Keratinocyte (primary cell): ENCODE measurements around the gene MDFIC2. TPM values are rescaled to one million over a fixed set of nuclear protein-coding genes. Genes with fewer than 3 reads are reported as not detected.

Experiments used
- DNase-seq: peaks from one replicate; pipeline ENCODE4 v3.0.0-alpha.2; 2011; ENCODE audit warnings: low read depth, missing footprints, low spot score
- FAIRE-seq: peaks from 2 replicates; lab custom pipeline; 2011; peaks lifted over from hg19 to GRCh38; lab: Jason Lieb, UNC
- H2AFZ ChIP-seq: 2 replicates; pipeline ENCODE4 v1.6.0; 2012; ENCODE audit warnings: low read length, control low read depth, inconsistent platforms; ENCODE audit not compliant: control insufficient read depth
- H3K27ac ChIP-seq: 2 replicates; pipeline ENCODE4 v1.5.1; 2011; ENCODE audit warnings: low read length; ENCODE audit not compliant: control insufficient read depth, insufficient read depth
- H3K27me3 ChIP-seq: 3 replicates; pipeline ENCODE4 v1.6.0; 2011; ENCODE audit warnings: low read length; ENCODE audit not compliant: control insufficient read depth, insufficient read depth; ENCODE audit errors: extremely low read depth
- H3K36me3 ChIP-seq, 2 experiments: 2 replicates in 1 of 2; 3 replicates in 1 of 2; pipeline ENCODE4 v1.5.1; 2011; ENCODE audit warnings: low read length in 2 of 2, mild to moderate bottlenecking in 1 of 2; ENCODE audit not compliant: control insufficient read depth in 2 of 2, insufficient read depth in 2 of 2; ENCODE audit errors: extremely low read depth in 1 of 2
- H3K4me1 ChIP-seq: 3 replicates; pipeline ENCODE4 v1.5.1; 2011; ENCODE audit warnings: low read length; ENCODE audit not compliant: control insufficient read depth, insufficient read depth; ENCODE audit errors: extremely low read depth
- H3K4me2 ChIP-seq: 3 replicates; pipeline ENCODE4 v1.6.0; 2011; ENCODE audit warnings: low read depth, low read length; ENCODE audit not compliant: control insufficient read depth, insufficient read depth; ENCODE audit errors: extremely low read depth
- H3K4me3 ChIP-seq, 3 experiments: fragments of 200-600 bp in 1 of 3; sonication (generic) in 1 of 3; 2 replicates in 2 of 3; 3 replicates in 1 of 3; pipeline ENCODE4 v1.5.1; 2011 to 2016; ENCODE audit warnings: low read length in 3 of 3, mild to moderate bottlenecking in 3 of 3, control low read depth in 2 of 3, inconsistent platforms in 1 of 3, low read depth in 1 of 3, mixed read lengths in 1 of 3, mixed run types in 1 of 3, moderate library complexity in 1 of 3; ENCODE audit not compliant: control insufficient read depth in 2 of 3, insufficient read depth in 2 of 3; ENCODE audit errors: extremely low read depth in 1 of 3
- H3K79me2 ChIP-seq: 2 replicates; pipeline ENCODE4 v1.6.0; 2012; ENCODE audit warnings: low read length; ENCODE audit not compliant: control insufficient read depth, insufficient read depth
- H3K9ac ChIP-seq: 3 replicates; pipeline ENCODE4 v1.6.0; 2011; ENCODE audit warnings: low read length; ENCODE audit not compliant: control insufficient read depth, insufficient read depth; ENCODE audit errors: extremely low read depth
- H3K9me1 ChIP-seq: 3 replicates; pipeline ENCODE4 v1.6.0; 2011; ENCODE audit warnings: low read length; ENCODE audit not compliant: control insufficient read depth, insufficient read depth; ENCODE audit errors: extremely low read depth
- H3K9me3 ChIP-seq: 2 replicates; pipeline ENCODE4 v1.5.1; 2012; ENCODE audit warnings: low read depth, low read length; ENCODE audit not compliant: control insufficient read depth
- H4K20me1 ChIP-seq: 3 replicates; pipeline ENCODE4 v1.6.0; 2011; ENCODE audit warnings: low read length; ENCODE audit not compliant: control insufficient read depth, insufficient read depth; ENCODE audit errors: extremely low read depth
- CTCF ChIP-seq, 3 experiments: IDR thresholded peaks in 1 of 3; conservative IDR thresholded peaks in 1 of 3; optimal IDR thresholded peaks in 1 of 3; 2 replicates in 2 of 3; 3 replicates in 1 of 3; pipeline versions ENCODE3 to v1.5.1; 2011; ENCODE audit warnings: low read length in 3 of 3, mild to moderate bottlenecking in 3 of 3, moderate library complexity in 2 of 3, control low read depth in 1 of 3, inconsistent platforms in 1 of 3; ENCODE audit not compliant: insufficient read depth in 2 of 3; ENCODE audit errors: extremely low read depth in 1 of 3
- EZH2 ChIP-seq: IDR thresholded peaks from one replicate; pipeline ENCODE4 v1.6.1; 2012; ENCODE audit warnings: inconsistent platforms, mild to moderate bottlenecking, low read length, moderate library complexity
- dilution Hi-C: fragments of 300-500 bp; cut with MboI; formaldehyde crosslinking; loops from one replicate; pipeline ENCODE4 v1.7.0; 2020; ENCODE audit warnings: low sequenced_read_pairs; ENCODE audit not compliant: extremely low pct_ligation_motif_present
- polyA plus RNA-seq, 5 experiments: library from polyadenylated mRNA; depleted of rRNA in 3 of 5; stranded (reverse) in 3 of 5; stranded (forward) in 1 of 5; unstranded in 1 of 5; fragments of >200 nt; gene quantifications; 1 replicate in 1 of 5; 2 replicates in 3 of 5; 3 replicates in 1 of 5; pipeline versions ENCODE4 v1.2.1 to v1.2.3, GENCODE V29; 2011 to 2012; ENCODE audit warnings: missing spikeins in 2 of 5, low read depth in 1 of 5, low replicate concordance in 1 of 5

MDFIC2 gene
- polyA plus RNA-seq, 1 donor (not counting 4 experiments of a cell fraction or from before 2014, with no cell fraction given): not detected

- no peak overlapping the region for H3K4me3 ChIP-seq
- DNase-seq (no peak), FAIRE-seq (no peak)
- no peak overlapping the region for H3K4me2 ChIP-seq
- no peak overlapping the region for H2AFZ ChIP-seq
- dilution Hi-C loops: no loop called here
- no peak overlapping the region for H3K27ac ChIP-seq
- H3K9me1 ChIP-seq: no peaks in the 10 kb centered on the region
- no peaks in the 10 kb centered on the region for H3K9me3 ChIP-seq
- H4K20me1 ChIP-seq: no peaks in the 10 kb centered on the region
- TF ChIP-seq EZH2: no peak
- TF ChIP-seq CTCF (optimal IDR thresholded peaks at IDR 0.05 in 1 of 3, IDR thresholded peaks at IDR 0.05 in 1 of 3, conservative IDR thresholded peaks at IDR 0.05 in 1 of 3; ENCODE audit: extremely low read depth in 1 of 3, insufficient read depth in 2 of 3, low read length in 3 of 3): no peak
- H3K27me3 ChIP-seq: no peaks in the 10 kb centered on the region
- H3K4me1 ChIP-seq: no peaks in the 10 kb centered on the region
- H3K79me2 ChIP-seq: no peaks in the 10 kb centered on the region
- no peaks in the 10 kb centered on the region for H3K36me3 ChIP-seq
- no peak overlapping the region for H3K9ac ChIP-seq
Observed at GRCh38 chr3:70186221-70186620, 126.2 kb downstream of the MDFIC2 start.

GRCh38 chr3:70185661-70186060, 126.8 kb downstream of the MDFIC2 start:
- Histone ChIP-seq H3K9ac (no peak overlapping the region), H3K9me3 (no peaks in the 10 kb centered on the region), H3K27ac (no peak overlapping the region), H3K4me1 (no peaks in the 10 kb centered on the region), H2AFZ (no peak overlapping the region), H3K27me3 (no peaks in the 10 kb centered on the region), H3K4me2 (no peak overlapping the region), H3K4me3 (no peak overlapping the region), H3K9me1 (no peaks in the 10 kb centered on the region), H3K36me3 (no peaks in the 10 kb centered on the region), H4K20me1 (no peaks in the 10 kb centered on the region), H3K79me2 (no peaks in the 10 kb centered on the region)
- FAIRE-seq (no peak), DNase-seq (no peak)
- TF ChIP-seq EZH2: no peak
- TF ChIP-seq CTCF (optimal IDR thresholded peaks at IDR 0.05 in 1 of 3, IDR thresholded peaks at IDR 0.05 in 1 of 3, conservative IDR thresholded peaks at IDR 0.05 in 1 of 3; ENCODE audit: extremely low read depth in 1 of 3, insufficient read depth in 2 of 3, low read length in 3 of 3): no peak
- dilution Hi-C loops: no loop called here
